ENCODE results near the gene PRSS33.

Gene PRSS33

DNA sequence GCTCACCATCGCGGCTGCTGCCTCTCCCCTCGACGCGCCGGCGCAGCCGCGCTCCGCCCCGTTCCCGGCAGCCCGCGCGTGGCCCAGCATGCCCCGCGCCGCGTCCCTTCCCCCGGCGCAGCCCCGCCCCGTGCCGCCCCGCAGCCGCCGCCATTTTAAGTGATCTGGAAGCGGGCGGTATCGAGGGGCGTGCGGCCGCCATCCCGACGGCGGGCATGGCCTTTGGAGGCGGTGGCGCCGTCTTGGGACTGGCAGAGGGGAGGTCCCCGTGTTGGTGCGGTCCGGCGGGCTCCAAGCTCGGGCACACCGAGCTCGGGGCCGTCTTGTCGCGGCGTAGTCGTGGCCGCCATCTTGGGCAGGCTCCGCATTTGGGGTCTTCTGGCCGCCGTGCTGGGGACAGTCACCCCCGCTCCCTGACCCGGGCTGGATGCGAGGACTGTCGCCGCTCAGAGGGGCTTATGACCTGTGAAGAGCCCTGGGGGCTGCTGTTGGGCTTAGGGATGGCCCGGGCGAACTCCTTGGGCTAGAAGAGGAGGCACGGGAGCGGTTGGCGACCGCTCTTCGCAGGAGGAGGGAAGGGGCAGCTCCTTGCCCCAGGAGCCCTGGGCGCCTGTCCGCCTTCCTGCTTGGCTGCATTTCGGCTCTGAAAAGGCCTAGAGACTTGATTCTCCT, 10.0 kb downstream of the PRSS33 start, which contains the start of gene ELOB:
ELOB (minus strand) TSS at position 50 of the 672 bp plus-strand sequence; CDS start at position 9, 41 bp downstream.
- H3F3A ChIP-seq (ENCODE audit: insufficient read depth), result peaks cover 20% of the 10 kb centered on the region
- H3K27ac ChIP-seq (ENCODE audit: low read depth, low read length), result peak within 1 kb of the TSS; percentile 84
- TF ChIP-seq, protein P1, sequence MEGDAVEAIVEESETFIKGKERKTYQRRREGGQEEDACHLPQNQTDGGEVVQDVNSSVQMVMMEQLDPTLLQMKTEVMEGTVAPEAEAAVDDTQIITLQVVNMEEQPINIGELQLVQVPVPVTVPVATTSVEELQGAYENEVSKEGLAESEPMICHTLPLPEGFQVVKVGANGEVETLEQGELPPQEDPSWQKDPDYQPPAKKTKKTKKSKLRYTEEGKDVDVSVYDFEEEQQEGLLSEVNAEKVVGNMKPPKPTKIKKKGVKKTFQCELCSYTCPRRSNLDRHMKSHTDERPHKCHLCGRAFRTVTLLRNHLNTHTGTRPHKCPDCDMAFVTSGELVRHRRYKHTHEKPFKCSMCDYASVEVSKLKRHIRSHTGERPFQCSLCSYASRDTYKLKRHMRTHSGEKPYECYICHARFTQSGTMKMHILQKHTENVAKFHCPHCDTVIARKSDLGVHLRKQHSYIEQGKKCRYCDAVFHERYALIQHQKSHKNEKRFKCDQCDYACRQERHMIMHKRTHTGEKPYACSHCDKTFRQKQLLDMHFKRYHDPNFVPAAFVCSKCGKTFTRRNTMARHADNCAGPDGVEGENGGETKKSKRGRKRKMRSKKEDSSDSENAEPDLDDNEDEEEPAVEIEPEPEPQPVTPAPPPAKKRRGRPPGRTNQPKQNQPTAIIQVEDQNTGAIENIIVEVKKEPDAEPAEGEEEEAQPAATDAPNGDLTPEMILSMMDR (IDR thresholded peaks at IDR 0.05; ENCODE audit: insufficient read depth, low read length, poor library complexity, severe bottlenecking), result no peak
- TF ChIP-seq EZH2phosphoT487 (conservative IDR thresholded peaks at IDR 0.05; ENCODE audit: low read length), result no peak
- H3K79me2 ChIP-seq (ENCODE audit: insufficient read depth, low read length), result peaks cover 16% of the 10 kb centered on the region
- no peaks in the 10 kb centered on the region for H3K9me2 ChIP-seq (replicated peaks; ENCODE audit: insufficient read depth, low read length)
- H3K4me2 ChIP-seq (ENCODE audit: low read depth, low read length, poor library complexity, severe bottlenecking), result peak within 1 kb of the TSS; percentile 76
- H3K36me3 ChIP-seq (ENCODE audit: low read length), result no peaks in the 10 kb centered on the region
- H3K27me3 ChIP-seq (ENCODE audit: low read length), result no peaks in the 10 kb centered on the region
- no peaks in the 10 kb centered on the region for H3K9me3 ChIP-seq (ENCODE audit: insufficient read depth, low read length)
- peak within 1 kb of the TSS; percentile 90 for H3K4me3 ChIP-seq (ENCODE audit: insufficient read depth, low read length, poor library complexity, severe bottlenecking)
- H4K20me1 ChIP-seq (ENCODE audit: low read depth, low read length), result no peaks in the 10 kb centered on the region
- peak within 1 kb of the TSS; percentile 79 for H2AFZ ChIP-seq (ENCODE audit: low read depth, low read length, severe bottlenecking)
- H3K9ac ChIP-seq (ENCODE audit: low read length), result peak within 1 kb of the TSS; percentile 93

DNA sequence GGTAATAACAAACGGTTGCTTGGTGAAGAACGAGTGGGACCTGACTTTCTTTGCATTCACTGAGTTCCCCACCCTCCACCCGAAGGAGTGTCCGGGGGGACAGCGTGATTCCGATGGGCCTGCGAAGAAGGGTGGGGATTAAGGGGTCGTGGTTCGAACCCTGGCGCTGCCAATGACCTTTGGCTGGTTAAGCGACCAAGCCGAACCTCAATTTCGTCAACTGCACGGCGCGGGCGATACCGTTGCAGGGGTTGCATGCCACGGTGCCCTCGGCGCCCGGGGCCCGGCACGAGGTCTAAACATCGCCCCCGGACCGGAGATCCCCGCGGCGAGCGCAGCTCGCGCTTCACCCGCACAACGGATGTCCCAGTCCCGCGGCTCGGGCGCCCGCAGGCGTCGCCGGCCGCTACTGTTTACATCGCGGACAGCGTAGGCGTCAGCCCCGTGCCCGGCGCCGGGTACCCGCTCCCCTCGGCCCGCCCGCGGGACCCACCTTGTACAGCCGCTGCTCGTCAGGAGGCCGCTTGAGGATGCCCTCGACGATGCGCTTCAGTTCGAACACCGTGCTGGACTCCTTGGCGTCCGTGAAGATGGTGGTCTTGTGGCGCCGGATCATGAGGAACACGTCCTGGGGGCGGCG, 10.7 kb downstream of the PRSS33 start:
- Histone ChIP-seq H3K4me3 (ENCODE audit: insufficient read depth, low read length, poor library complexity, severe bottlenecking) (peak overlapping the region; percentile 90), H2AFZ (ENCODE audit: low read depth, low read length, severe bottlenecking) (no peak overlapping the region), H3K9me3 (ENCODE audit: insufficient read depth, low read length) (no peaks in the 10 kb centered on the region), H3K79me2 (ENCODE audit: insufficient read depth, low read length) (peaks cover 16% of the 10 kb centered on the region), H3F3A (ENCODE audit: insufficient read depth) (peaks cover 23% of the 10 kb centered on the region), H3K4me2 (ENCODE audit: low read depth, low read length, poor library complexity, severe bottlenecking) (peak overlapping the region; percentile 70), H3K27ac (ENCODE audit: low read depth, low read length) (no peak overlapping the region), H4K20me1 (ENCODE audit: low read depth, low read length) (no peaks in the 10 kb centered on the region), H3K27me3 (ENCODE audit: low read length) (no peaks in the 10 kb centered on the region), H3K36me3 (ENCODE audit: low read length) (no peaks in the 10 kb centered on the region), H3K9ac (ENCODE audit: low read length) (peak overlapping the region; percentile 93), H3K9me2 (replicated peaks; ENCODE audit: insufficient read depth, low read length) (no peaks in the 10 kb centered on the region)
- TF ChIP-seq, protein P1 (IDR thresholded peaks at IDR 0.05; ENCODE audit: insufficient read depth, low read length, poor library complexity, severe bottlenecking), result no peak
- TF ChIP-seq EZH2phosphoT487 (conservative IDR thresholded peaks at IDR 0.05; ENCODE audit: low read length), result no peak

DNA sequence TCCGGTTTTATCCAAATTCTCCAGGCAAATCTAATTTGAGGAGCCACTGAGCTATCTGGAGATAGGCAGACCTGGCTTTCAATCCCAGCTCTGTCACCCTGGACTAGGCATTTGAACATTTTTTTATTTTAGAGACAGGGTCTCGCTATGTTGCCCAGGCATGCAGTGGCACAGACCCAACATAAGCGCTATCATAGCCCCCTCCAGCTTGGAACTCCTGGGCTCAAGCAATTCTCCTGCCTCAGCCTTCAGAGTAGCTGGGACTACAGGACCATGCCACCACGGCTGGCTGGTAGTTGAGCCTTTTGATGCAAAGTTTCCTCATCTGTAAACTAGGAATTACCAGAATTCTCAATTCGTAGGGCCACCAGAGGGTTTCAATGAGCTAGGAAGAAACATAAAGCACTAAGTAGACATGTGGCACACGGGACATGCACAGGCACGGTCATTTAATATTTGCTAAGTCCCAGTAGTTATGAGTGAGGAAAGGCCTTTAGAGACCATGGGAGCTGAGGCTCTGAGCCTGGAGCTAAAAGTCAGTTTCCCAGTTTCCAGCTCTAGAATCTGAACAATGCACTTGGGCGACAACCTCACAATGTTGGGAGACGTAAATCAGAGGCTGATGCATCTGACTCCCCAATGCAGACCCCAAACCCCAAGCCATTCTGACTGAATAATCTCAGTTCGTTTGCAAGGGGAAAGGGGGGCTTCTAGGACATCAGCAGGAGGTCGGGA, 11.4 kb downstream of the PRSS33 start:
- H3K9ac ChIP-seq (ENCODE audit: low read length), result peak overlapping the region; percentile 93
- no peaks in the 10 kb centered on the region for H3K9me3 ChIP-seq (ENCODE audit: insufficient read depth, low read length)
- H4K20me1 ChIP-seq (ENCODE audit: low read depth, low read length), result no peaks in the 10 kb centered on the region
- H3K4me3 ChIP-seq (ENCODE audit: insufficient read depth, low read length, poor library complexity, severe bottlenecking), result peak overlapping the region; percentile 90
- no peak overlapping the region for H2AFZ ChIP-seq (ENCODE audit: low read depth, low read length, severe bottlenecking)
- peaks cover 30% of the 10 kb centered on the region for H3F3A ChIP-seq (ENCODE audit: insufficient read depth)
- no peak for TF ChIP-seq EZH2phosphoT487 (conservative IDR thresholded peaks at IDR 0.05; ENCODE audit: low read length)
- TF ChIP-seq, protein P1 (IDR thresholded peaks at IDR 0.05; ENCODE audit: insufficient read depth, low read length, poor library complexity, severe bottlenecking), result no peak
- H3K79me2 ChIP-seq (ENCODE audit: insufficient read depth, low read length), result peaks cover 16% of the 10 kb centered on the region
- no peaks in the 10 kb centered on the region for H3K27me3 ChIP-seq (ENCODE audit: low read length)
- H3K27ac ChIP-seq (ENCODE audit: low read depth, low read length), result no peak overlapping the region
- H3K36me3 ChIP-seq (ENCODE audit: low read length), result no peaks in the 10 kb centered on the region
- H3K9me2 ChIP-seq (replicated peaks; ENCODE audit: insufficient read depth, low read length), result no peaks in the 10 kb centered on the region
- peak overlapping the region; percentile 70 for H3K4me2 ChIP-seq (ENCODE audit: low read depth, low read length, poor library complexity, severe bottlenecking)

Measured in SU-DHL-6 (cell line).